ENCODE results near the gene OSBPL2. TPM values are rescaled to one million over a fixed set of nuclear protein-coding genes. Genes with fewer than 3 reads are reported as not detected.

OSBPL2 gene
- total RNA-seq, 4 donors from 2014 or later: 48.4 to 65.1 (median 55.8) TPM

- Histone ChIP-seq H3K9me3 (no peaks in the 10 kb centered on the region), H3K4me1 (peaks cover 0 to 10% (median 0%) of the 10 kb centered on the region in 3 donors), H3K36me3 (peaks cover 7 to 97% (median 25%) of the 10 kb centered on the region in 3 donors), H3K4me3 (no peak overlapping the region), H3K27me3 (no peaks in the 10 kb centered on the region), H3K27ac (no peak overlapping the region)
- intact Hi-C loops (cut with DNase I): no loop called here
- no peak for DNase-seq
- 82 to 87% methylated on average over 17 of the region's 17 CpGs for WGBS, 2 donors
- TF ChIP-seq POLR2A (IDR thresholded peaks at IDR 0.05) (no peak), CTCF (IDR thresholded peaks at IDR 0.05) (no peak)
Measured at GRCh38 chr20:62294516-62294915, 56.2 kb downstream of the OSBPL2 start.

DNA sequence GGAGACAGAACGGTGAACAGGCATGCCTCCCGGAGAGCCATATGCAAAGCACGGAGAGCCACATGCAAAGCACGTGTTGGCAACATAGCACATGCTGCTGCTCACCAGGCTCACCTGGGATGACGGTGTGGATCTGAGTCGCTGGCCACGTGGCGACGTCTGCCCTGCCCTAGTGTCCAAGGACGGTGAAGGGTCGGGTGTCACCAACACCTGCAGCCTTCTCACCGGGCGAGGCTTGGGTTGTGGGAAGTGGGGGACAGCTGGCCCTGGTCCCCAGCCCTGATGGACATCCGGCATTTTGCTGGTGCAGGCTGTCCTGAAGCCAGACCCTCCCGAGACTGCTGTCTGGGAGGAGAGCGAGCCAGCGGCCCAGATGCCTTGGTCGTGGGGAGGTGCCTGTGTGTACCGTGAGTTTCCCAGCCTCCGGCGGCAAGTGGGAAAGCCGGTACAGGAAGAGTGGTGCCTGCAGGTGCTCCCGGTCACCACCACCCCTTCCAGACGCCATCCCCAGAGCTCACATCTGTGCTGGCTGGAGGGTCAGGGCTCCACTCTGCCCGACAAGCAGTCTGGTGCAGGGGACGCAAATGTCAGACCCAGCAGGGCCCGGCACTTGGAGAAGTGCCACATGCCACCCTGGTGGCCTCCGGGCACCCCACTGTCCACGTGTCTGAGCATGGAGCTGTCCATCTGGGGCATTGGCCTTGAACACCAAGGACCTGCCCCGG is 58.6 kb downstream of the OSBPL2 start:
- no peak for DNase-seq
- intact Hi-C loops (cut with DNase I): no loop called here
- no peaks in the 10 kb centered on the region for H3K9me3 ChIP-seq
- no peak overlapping the region for H3K4me3 ChIP-seq
- peaks cover 7 to 74% (median 16%) of the 10 kb centered on the region in 3 donors for H3K36me3 ChIP-seq
- H3K27ac ChIP-seq: no peak overlapping the region
- peaks cover 0 to 16% (median 0%) of the 10 kb centered on the region in 3 donors for H3K4me1 ChIP-seq
- 76 to 94% methylated on average over 10 to 15 of the region's 30 CpGs for WGBS, 2 donors
- TF ChIP-seq POLR2A (IDR thresholded peaks at IDR 0.05) (no peak), CTCF (IDR thresholded peaks at IDR 0.05) (no peak)
- H3K27me3 ChIP-seq: no peaks in the 10 kb centered on the region

DNA sequence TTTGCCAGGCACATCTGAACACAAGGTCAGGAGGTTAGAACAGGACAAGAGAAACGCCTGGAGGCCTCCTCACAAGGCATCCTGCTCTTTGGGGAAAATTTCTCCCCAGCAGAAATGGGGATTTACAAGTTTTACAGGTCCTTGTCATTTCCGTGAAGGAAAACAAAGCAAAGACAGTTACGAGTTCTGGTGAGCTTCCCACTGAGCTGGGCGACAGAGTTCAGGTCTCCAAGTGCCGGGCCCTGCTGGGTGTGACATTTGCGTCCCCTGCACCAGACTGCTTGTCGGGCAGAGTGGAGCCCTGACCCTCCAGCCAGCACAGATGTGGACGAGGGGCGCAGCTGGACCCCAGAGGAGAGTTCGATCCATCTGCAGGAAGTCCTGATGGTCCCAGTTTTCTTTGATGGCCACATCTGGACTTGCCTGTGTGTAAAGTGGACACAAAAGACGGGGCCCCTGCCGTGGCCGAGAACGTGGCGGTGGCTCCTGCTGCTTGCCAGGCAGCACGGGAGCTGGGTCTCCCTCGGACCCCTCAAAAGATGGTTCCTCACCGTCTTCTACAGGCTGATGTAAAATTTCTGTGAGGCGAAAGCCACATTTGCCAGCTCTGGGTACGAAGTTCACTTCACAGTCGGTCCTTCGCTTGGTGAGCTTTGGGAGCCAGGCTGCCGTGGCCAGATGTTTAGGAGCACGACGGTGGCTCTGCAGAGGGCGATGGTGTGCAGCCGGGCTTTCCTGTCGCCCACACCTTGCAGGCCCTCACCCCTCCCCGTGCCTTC is 59.3 kb downstream of the OSBPL2 start:
- intact Hi-C loops (cut with DNase I): no loop called here
- Histone ChIP-seq H3K27ac (no peak overlapping the region), H3K27me3 (no peaks in the 10 kb centered on the region), H3K4me3 (no peak overlapping the region), H3K36me3 (peaks cover 7 to 66% (median 11%) of the 10 kb centered on the region in 3 donors), H3K4me1 (peaks cover 0 to 23% (median 0%) of the 10 kb centered on the region in 3 donors), H3K9me3 (no peaks in the 10 kb centered on the region)
- WGBS, 2 donors: 84% methylated on average over 18 to 21 of the region's 29 CpGs
- no peak for DNase-seq
- TF ChIP-seq POLR2A (IDR thresholded peaks at IDR 0.05) (no peak), CTCF (IDR thresholded peaks at IDR 0.05) (no peak)

DNA sequence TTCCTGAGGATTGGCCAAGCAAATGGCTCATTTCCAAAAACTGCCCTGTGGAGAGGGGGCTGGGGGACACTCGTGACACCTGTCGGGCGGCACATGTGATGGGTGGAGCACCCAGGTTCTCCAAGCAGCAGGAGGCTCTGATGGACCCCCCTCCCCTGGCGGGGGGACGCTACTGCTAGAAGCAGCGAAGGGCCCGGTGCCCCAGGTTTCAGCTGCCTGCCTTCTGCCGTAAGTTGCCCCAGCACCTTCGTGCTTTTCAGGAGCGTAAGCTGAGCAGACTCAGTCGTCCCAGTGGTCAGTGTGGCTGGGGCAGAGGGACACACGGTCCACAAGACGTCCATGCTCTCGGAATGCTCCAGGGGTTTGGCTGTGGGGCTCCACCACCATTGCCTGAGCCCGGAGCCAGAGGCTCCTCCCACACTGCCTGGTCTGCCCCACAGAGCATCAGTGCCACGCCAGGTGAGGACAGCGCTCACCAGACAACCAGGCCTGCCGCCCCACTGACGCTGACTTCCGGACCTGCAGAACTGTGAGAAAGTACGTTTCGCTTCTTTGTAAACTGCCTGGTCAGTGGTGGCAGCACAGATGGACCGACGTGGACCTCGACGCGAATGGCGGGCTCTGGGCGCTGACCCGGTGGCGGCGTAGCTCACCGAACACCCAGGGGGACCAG is 60.4 kb downstream of the OSBPL2 start:
- DNase-seq: no peak
- H3K9me3 ChIP-seq: no peaks in the 10 kb centered on the region
- H3K27me3 ChIP-seq: no peaks in the 10 kb centered on the region
- 88 to 94% methylated on average over 19 to 23 of the region's 33 CpGs for WGBS, 2 donors
- peaks cover 5 to 55% (median 7%) of the 10 kb centered on the region in 3 donors for H3K36me3 ChIP-seq
- no peak overlapping the region for H3K27ac ChIP-seq
- H3K4me3 ChIP-seq: no peak overlapping the region
- peaks cover under 1 to 28% (median 6%) of the 10 kb centered on the region in 3 donors for H3K4me1 ChIP-seq
- intact Hi-C loops (cut with DNase I): no loop called here
- TF ChIP-seq POLR2A (IDR thresholded peaks at IDR 0.05): no peak
- TF ChIP-seq CTCF (IDR thresholded peaks at IDR 0.05): no peak

Measured in esophagus squamous epithelium (tissue), 5 donors.